ENCODE measurements around the gene UBA5.

The UBA5 gene

GRCh38 chr3:132665230-132665745, 5.2 kb downstream of the UBA5 start:
- TF ChIP-seq ARNTL (CRISPR knock-in tag; IDR thresholded peaks at IDR 0.05; ENCODE audit: borderline replicate concordance, low read depth) (no peak), PPARA (CRISPR knock-in tag; IDR thresholded peaks at IDR 0.05; ENCODE audit: borderline replicate concordance) (no peak), ESRRG (CRISPR knock-in tag; IDR thresholded peaks at IDR 0.05) (no peak), RARB (CRISPR knock-in tag; IDR thresholded peaks at IDR 0.05) (no peak), TOX (CRISPR knock-in tag; IDR thresholded peaks at IDR 0.05; ENCODE audit: borderline replicate concordance) (no peak), PATZ1 (CRISPR knock-in tag; IDR thresholded peaks at IDR 0.05; ENCODE audit: borderline replicate concordance) (no peak), ISL1 (CRISPR knock-in tag; IDR thresholded peaks at IDR 0.05) (no peak), BACH2 (CRISPR knock-in tag; IDR thresholded peaks at IDR 0.05; ENCODE audit: borderline replicate concordance) (no peak), OSR1 (CRISPR knock-in tag; IDR thresholded peaks at IDR 0.05) (no peak), TCF4 (CRISPR knock-in tag; IDR thresholded peaks at IDR 0.05; ENCODE audit: borderline replicate concordance) (no peak), ZNF70 (CRISPR knock-in tag; IDR thresholded peaks at IDR 0.05) (no peak), ZNF8 (CRISPR knock-in tag; IDR thresholded peaks at IDR 0.05) (no peak), ZFP30 (CRISPR knock-in tag; IDR thresholded peaks at IDR 0.05) (no peak), ZFP3 (CRISPR knock-in tag; IDR thresholded peaks at IDR 0.05) (no peak), ZNF565 (CRISPR knock-in tag; conservative IDR thresholded peaks at IDR 0.05; ENCODE audit: low read depth) (no peak), ZC3H10 (CRISPR knock-in tag; IDR thresholded peaks at IDR 0.05) (no peak)
- TF ChIP-seq, protein P1, sequence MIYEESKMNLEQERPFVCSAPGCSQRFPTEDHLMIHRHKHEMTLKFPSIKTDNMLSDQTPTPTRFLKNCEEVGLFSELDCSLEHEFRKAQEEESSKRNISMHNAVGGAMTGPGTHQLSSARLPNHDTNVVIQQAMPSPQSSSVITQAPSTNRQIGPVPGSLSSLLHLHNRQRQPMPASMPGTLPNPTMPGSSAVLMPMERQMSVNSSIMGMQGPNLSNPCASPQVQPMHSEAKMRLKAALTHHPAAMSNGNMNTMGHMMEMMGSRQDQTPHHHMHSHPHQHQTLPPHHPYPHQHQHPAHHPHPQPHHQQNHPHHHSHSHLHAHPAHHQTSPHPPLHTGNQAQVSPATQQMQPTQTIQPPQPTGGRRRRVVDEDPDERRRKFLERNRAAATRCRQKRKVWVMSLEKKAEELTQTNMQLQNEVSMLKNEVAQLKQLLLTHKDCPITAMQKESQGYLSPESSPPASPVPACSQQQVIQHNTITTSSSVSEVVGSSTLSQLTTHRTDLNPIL (CRISPR knock-in tag; IDR thresholded peaks at IDR 0.05; ENCODE audit: low read depth): no peak
- no peak for ATAC-seq

DNA sequence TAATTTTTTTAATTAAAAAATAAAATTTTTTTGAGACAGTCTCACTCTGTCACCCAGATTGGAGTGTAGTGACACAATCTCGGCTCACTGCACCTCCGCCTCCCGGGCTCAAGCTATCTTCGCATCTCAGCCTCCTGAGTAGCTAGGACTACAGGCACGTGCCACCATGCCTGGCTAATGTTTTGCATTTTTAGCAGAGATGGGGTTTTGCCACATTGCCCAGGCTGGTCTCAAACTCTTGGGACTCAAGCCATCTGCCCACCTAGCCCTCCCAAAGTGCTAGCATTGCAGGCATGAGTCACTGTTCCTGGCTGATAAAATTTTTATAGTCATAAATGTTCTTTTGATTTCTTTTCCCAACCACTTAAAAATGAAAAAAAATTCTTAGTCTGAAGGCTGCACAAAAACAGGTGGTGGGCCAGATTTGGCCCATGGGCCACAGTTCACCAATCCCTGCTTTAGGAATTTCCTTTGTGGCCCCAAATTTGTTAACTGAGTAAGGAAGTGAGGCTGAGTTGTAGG, 9.2 kb downstream of the UBA5 start:
- TF ChIP-seq SNAI2 (CRISPR knock-in tag; IDR thresholded peaks at IDR 0.05) (no peak), RARB (CRISPR knock-in tag; IDR thresholded peaks at IDR 0.05) (no peak), ARNTL (CRISPR knock-in tag; IDR thresholded peaks at IDR 0.05; ENCODE audit: borderline replicate concordance, low read depth) (no peak), ZFP3 (CRISPR knock-in tag; IDR thresholded peaks at IDR 0.05) (no peak), PPARA (CRISPR knock-in tag; IDR thresholded peaks at IDR 0.05; ENCODE audit: borderline replicate concordance) (no peak), ESRRG (CRISPR knock-in tag; IDR thresholded peaks at IDR 0.05) (no peak), TOX (CRISPR knock-in tag; IDR thresholded peaks at IDR 0.05; ENCODE audit: borderline replicate concordance) (no peak), GLIS3 (CRISPR knock-in tag; IDR thresholded peaks at IDR 0.05) (no peak), PATZ1 (CRISPR knock-in tag; IDR thresholded peaks at IDR 0.05; ENCODE audit: borderline replicate concordance) (no peak), ZC3H10 (CRISPR knock-in tag; IDR thresholded peaks at IDR 0.05) (no peak), TCF4 (CRISPR knock-in tag; IDR thresholded peaks at IDR 0.05; ENCODE audit: borderline replicate concordance) (no peak), TSHZ2 (CRISPR knock-in tag; IDR thresholded peaks at IDR 0.05) (no peak), ZNF565 (CRISPR knock-in tag; conservative IDR thresholded peaks at IDR 0.05; ENCODE audit: low read depth) (no peak), OSR1 (CRISPR knock-in tag; IDR thresholded peaks at IDR 0.05) (no peak)
- TF ChIP-seq, protein P1 (CRISPR knock-in tag; IDR thresholded peaks at IDR 0.05; ENCODE audit: low read depth): no peak
- ATAC-seq: no peak; the same call in 2 of the 3 replicates

All from SK-N-SH treated with all-trans-retinoic acid at 6 μM for 48 hours (cell line).